Measurements from ENCODE around the gene NOMO2. TPM values are rescaled to one million over a fixed set of nuclear protein-coding genes. Genes with fewer than 3 reads are reported as not detected.
"Not testable (repeated sequence)": the region's sequence is repeated elsewhere in the genome, so short reads cannot be mapped to it uniquely, and the experiment has no call there.

The NOMO2 gene
- total RNA-seq, 1 donor = 77.3 TPM

DNA sequence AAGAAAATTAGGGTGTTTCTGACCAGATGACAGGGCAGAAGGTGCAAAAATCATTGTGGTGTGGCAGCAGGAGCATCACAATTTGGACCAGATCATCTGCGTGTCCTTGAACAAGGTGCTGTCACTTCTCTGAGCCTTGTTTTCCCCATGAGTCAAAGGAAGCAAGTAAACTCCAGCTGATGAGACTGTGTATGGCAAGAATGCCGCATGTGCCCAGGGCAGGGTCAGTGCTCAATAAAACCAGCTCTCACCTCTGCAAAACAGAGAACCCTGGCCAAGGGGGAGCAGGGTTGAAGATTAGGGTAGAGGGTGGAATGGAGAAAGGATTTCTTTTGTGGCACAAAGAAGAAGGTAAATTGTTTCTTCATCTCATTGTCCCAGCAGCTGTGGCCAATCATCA is 17.4 kb upstream of the NOMO2 start:
- DNase-seq (ENCODE audit: low read depth in 2 of 3, low spot score in 2 of 3) = not testable (repeated sequence)

DNA sequence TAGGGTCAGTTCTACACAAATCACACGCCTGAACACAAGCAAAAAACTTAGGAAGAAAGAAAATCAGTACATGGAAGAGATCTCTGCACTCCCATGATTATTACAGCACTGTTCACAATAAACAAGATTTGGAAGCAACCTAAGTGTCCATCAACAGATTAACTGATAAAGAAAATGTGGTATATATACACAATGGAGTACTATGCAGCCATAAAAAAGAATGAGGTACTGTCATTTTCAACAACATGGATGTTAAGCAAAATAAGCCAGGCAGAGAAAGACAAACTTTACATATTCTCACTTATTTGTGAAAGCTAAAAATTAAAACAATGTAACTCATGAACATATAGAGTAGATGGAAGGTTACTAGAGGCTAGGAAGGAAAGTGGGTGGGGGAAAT is 16.0 kb upstream of the NOMO2 start:
- DNase-seq (ENCODE audit: low read depth in 2 of 3, low spot score in 2 of 3) = not testable (repeated sequence)

GRCh38 chr16:18575945-18576344 is 14.0 kb upstream of the NOMO2 start:
- not testable (repeated sequence) for DNase-seq (ENCODE audit: low read depth in 2 of 3, low spot score in 2 of 3)

GRCh38 chr16:18575298-18575917 is 13.5 kb upstream of the NOMO2 start:
- DNase-seq (ENCODE audit: low read depth in 2 of 3, low spot score in 2 of 3) = not testable (repeated sequence)

GRCh38 chr16:18573887-18574286 is 12.0 kb upstream of the NOMO2 start:
- DNase-seq (ENCODE audit: low read depth in 2 of 3, low spot score in 2 of 3) = not testable (repeated sequence)

DNA sequence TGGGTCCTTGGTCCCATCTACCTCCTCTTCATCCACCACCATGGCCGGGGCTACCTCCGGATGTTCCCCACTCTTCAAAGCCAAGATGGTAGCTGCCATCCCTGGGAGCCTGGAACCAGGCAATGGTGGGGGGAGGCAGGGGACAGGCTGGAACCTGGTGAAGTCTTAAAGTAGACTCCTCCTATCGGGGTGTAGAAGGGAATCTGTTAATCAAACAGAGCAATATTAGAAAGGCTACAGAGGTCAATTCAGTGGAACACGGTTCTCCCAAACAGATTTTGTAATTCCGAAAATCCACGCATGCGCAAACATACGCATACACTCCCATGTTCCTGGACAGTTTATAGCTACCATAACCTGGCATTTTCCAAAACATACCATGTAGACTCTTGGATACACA is 11.1 kb upstream of the NOMO2 start:
- DNase-seq (ENCODE audit: low read depth in 2 of 3, low spot score in 2 of 3) = not testable (repeated sequence)

- not testable (repeated sequence) for DNase-seq (ENCODE audit: low read depth in 2 of 3, low spot score in 2 of 3)
These were observed 9.5 kb upstream of the NOMO2 start for GRCh38 chr16:18571307-18571850.

DNA sequence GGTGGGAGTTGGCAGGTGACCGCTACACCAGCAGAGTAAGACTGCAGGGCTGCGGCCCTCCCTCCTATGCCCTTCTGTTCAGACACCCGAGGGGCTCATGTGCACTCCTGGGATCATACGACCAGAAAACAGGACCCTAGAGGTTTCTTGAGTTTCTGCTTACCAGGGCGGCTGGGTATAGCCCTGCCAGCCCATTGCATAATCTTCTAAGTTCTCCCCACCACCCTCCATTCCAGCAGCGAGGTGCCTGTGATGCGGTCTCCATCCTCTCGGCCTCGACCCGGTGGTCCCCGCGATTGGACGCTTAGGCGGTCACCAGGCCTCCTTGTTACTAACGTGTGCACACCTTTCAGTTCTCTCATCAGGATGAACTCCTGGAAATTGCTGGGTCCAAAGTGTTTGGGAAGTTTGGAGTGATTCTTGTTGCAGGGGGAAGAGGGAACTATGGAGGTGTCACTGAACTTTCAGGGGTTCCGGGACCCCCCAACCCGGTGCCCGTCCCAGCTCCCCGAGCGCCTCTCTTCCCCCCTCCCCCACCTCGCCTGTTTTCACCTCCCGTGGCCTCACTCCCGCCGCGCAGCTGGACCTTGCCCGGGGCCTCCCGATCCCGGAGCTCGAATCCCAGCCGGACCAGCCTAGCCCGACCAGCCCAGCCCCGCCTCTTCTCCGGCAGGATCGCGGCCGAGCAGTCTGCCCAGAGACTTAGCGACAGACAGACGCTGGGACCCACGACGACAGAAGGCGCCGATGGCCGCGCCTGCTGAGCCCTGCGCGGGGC is 8.8 kb upstream of the NOMO2 start:
- DNase-seq (ENCODE audit: low read depth in 2 of 3, low spot score in 2 of 3) = not testable (repeated sequence)

DNA sequence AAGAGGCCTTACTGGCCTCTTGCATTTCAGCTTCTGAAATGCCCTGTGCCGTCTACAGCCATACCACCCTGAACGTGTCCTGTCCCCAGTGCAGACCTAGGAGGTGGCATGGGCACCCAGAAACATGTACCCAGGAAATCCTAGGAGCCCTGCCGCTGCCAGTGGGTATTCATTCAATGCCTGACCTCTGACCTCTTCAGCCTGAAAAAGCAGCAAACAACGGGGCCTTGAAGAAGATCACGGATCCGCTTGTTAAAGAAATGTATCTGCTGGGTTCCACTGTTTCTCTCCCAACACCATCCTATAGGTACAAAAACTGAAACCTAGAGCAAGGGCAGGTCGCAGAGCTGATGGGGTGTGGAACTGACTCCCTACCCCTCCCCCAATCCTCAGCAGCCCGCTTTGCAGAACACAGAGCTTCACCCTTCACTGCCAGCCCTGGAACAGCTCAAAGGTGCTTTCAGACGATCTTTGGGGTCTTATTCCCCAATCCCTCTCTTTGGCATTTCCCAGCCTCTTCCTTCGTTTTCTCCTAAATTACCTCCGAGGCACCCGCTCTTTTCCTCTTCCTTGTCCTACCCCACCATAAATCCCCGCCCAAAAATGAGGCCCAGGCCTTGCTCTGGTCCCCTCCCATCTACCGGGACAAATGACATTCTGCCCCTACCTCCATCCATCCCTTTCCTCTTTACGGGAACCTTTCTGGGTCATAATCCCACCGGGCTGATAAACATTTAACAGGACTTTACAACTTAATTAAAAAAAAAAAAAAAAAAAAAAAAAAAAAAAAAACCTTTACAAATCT is 1.3 kb downstream of the NOMO2 start:
- DNase-seq (ENCODE audit: low read depth in 2 of 3, low spot score in 2 of 3) = not testable (repeated sequence)

DNA sequence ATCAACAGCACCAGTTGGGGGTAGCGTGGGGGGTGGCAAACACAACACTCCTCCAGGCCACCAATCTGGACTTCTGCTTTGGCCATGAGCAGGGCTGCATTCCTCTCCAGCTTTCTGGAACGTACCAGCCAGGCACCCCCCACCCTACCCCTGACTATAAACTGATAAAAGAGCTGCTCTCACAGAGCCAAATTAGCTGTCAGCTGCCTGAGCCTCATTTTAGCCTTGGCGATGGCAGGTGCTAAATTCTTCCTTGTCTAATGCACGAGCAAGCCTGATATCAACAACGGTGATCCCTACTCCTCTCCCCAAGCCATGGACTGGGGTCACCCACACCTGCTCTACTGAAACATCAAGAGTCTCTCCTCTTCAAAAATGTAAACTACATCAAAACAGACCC is 8.2 kb downstream of the NOMO2 start:
- DNase-seq (ENCODE audit: low read depth in 2 of 3, low spot score in 2 of 3) = not testable (repeated sequence)

DNA sequence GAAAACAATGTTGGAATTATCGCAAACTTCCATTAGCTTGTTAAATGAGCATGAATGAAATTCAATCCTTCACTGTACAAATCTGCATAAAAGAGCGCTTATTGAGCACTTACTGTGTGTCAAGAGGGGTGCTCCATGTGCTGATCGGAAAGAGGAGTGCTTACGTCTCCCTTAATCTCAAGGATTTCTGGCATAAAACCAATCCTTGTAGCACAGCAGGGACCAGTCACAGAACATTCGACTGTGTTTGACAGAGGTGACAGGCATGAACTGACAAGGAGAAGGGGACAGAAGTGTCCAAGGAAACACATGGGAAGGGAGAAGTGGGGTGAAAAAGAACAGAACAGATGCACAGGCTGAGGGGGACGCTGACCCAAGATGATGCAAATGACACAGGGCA is 14.5 kb downstream of the NOMO2 start:
- DNase-seq (ENCODE audit: low read depth in 2 of 3, low spot score in 2 of 3) = not testable (repeated sequence)

DNA sequence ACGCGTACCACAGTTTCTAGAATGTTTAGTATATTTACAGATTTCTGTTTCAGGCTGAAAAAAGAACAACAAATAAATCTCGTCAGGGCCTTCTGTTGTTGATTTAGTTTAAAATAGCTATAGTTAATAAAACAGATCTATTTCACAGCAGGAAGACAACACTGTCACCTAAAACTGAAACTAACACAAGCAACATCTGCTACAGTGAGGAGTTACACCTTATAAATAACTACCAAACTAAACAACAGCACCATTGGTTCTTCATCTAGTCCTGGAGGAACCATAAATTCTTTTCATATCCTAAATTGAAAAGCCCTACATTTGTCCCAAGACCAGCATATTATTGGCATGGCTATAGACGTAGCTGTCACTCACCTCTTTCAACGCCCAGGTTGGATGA is 15.0 kb downstream of the NOMO2 start:
- not testable (repeated sequence) for DNase-seq (ENCODE audit: low read depth in 2 of 3, low spot score in 2 of 3)

DNA sequence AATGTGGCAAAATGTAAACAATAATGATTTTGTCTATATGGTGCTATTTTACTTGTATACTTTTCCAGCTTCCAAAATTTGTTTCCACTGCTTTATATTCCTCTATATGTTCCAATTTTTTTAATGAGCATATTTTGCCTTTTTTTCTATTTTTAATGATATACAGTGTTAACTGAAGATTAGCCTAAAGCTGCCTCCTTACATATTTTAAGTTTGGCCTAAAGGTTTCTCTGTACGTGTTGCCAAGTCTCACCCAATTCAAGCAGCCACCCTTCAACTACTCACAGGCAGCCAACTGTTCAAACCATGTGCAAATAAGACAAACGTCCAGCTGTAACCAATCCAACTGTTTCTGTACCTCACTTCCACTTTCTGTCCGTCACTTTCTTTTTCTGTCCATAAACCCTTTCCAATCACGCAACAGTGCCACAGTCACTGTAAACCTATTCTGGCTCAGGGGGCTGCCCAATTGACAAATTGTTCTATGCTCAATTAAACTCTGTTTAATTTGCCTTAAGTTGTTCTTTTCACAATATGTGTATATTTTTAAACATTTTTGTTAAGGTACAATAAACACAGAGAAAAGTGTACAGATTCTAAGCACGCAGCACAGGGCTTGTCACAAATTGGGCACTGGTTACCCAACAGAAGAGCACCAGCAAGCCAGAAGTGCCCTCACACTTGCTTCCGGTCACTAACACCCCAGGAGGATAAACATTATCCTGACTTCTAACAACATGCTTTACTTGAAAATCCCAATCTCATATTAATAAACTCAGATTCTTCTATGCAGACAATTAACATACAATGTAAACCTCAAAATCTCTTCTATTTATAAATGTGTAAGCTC is 17.4 kb downstream of the NOMO2 start:
- DNase-seq (ENCODE audit: low read depth in 2 of 3, low spot score in 2 of 3) = not testable (repeated sequence)

DNA sequence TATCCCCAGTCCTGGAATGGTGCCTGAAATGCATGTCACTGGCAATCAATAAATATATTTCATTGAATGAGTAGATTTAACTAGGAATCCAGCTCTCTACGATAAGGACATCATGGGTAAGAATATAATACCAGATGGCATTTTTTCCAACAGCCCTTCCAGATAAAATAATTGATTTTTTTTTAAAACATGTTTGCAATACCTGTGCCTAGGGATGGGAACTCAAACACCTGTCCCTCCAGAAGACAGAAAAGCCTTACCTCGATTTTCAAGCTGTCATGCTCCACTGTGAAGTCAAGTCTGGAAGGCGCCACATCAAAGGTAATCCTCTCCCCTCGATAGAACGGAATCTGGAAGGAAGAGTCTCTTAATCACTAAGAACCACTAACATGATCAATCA is 20.0 kb downstream of the NOMO2 start:
- DNase-seq (ENCODE audit: low read depth in 2 of 3, low spot score in 2 of 3) = not testable (repeated sequence)

DNA sequence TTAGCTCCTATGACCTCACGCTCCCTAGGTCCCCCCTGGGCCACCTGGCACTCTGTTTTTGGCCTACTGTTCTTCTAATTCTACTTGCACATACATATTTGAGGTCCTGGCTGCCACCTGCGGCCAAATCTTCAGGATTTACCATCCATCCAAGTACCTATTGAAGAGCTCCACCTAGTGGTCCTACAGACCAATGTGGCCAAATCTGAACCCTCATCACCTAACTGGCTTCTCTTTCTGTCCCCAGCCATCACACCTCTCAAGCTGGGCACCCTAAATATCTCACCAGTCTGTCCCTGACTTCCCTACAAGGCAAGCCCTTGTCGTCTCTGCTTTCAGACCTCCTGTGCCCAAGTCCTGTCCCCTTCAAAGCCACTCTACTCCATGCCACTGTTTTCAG is 24.9 kb downstream of the NOMO2 start:
- DNase-seq (ENCODE audit: low read depth in 2 of 3, low spot score in 2 of 3) = not testable (repeated sequence)

DNA sequence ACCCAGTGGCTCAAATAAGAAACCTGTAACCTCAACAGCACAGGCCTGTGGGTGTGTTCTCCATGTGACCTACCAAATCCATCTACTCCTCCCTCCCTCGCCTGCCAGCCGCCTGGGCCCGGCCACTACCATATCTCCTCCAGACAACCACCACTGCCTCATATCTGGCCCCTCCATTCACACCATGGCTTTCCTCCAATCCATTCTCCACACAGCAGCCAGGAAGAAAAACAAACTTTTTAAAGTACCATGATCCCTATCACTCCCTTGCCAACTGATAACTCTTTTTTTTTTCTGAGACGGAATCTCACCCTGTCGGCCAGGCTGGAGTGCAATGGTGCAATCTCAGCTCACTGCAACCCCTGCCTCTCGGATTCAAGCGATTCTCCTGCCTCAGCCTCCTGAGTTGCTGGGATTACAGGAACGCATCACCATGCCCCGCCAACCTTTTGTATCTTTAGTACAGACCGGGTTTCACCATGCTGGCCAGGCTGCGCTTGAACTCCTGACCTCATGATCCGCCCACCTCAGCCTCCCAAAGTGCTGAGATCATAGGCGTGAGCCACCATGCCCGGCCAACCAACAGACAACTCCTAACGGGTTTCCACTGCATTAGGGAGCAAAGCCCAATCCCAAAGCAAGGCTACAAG is 26.3 kb downstream of the NOMO2 start:
- peak in 1 of 3 donors; percentile 28 for DNase-seq (ENCODE audit: low read depth in 2 of 3, low spot score in 2 of 3)

GRCh38 chr16:18534308-18534707 is 27.6 kb downstream of the NOMO2 start:
- DNase-seq (ENCODE audit: low read depth in 2 of 3, low spot score in 2 of 3) = not testable (repeated sequence)

DNA sequence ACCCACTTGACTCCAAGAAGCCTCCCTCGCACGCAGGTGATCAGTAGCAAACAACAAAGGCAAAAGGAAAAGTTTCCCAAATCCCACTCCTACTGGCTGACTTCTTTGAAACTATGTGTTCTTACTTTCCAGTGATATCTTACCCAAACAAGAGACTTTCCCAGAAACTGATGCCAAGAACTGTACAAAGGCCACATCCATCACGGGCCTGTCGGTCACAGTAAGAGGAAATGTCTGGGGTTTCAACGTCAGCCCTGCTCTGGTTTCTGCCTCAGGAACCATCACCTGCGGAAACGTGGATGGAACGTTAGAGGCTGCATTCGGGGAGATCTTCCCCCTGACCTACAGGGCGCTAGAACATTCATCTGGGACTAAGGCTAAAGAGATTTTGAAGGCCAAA is 30.6 kb downstream of the NOMO2 start:
- DNase-seq (ENCODE audit: low read depth in 2 of 3, low spot score in 2 of 3) = peak in 1 of 3 donors; percentile 24

DNA sequence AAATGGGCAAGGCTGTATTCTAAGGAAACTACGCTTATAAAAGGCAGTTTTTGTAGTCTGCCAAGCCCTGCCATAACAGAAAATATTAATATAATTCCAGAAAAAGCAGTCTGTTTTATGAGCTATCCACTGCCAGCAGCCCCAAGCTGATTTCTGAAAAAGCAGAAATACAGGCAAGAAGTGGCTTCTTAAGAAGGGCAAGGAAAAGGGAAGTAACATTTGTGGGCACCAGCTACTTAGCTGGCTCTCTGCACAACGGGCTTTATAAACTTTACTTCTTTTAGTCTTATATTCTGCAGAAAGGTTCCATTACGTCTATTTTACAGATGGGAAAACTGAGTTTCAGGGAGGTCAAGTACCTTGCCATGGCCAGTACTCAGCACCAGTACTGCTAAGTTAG is 31.6 kb downstream of the NOMO2 start:
- DNase-seq (ENCODE audit: low read depth in 2 of 3, low spot score in 2 of 3) = not testable (repeated sequence)

DNA sequence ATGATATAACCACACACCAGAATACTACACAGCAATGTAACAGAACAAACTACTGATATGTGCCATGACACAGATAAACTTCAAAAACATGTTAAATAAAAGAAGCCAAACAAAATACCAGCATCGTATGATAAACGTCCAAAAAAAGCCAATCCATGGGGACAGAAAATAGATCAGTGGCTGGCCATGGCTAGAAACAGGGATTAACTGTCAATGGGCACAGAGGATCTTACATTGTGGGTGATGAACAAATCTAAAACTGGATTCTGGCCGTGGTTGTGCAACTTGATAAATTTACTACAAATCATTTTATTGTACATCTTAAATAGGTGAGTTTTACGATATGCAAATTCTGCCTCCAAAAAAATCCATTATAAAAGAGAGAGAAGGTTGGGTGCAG is 35.4 kb downstream of the NOMO2 start:
- not testable (repeated sequence) for DNase-seq (ENCODE audit: low read depth in 2 of 3, low spot score in 2 of 3)

All from hematopoietic multipotent progenitor cell (in vitro differentiated cells).